Activated T-helper 2 cell treated with anti-CD3 and anti-CD28 coated beads, Interferon-gamma antibody, Interleukin-2, Interleukin-4, amounts not matched to agents 10 μg/mL and 5 μg/mL and 100 μg/mL, durations not matched to agents 14 hours and 24 hours and 36 hours (primary cell): Measurements from ENCODE around the gene TCF4. TPM values are rescaled to one million over a fixed set of nuclear protein-coding genes. Genes with fewer than 3 reads are reported as not detected.

Experiments used
- DNase-seq: peaks from one replicate; pipeline ENCODE4 v3.0.0; 2021; ENCODE audit warnings: low spot score
- H3K27ac Mint-ChIP-seq: one replicate; pipeline ENCODE4 v1.8.0; 2021; ENCODE audit warnings: mixed read lengths
- H3K27me3 Mint-ChIP-seq: one replicate; pipeline ENCODE4 v1.8.0; 2021; ENCODE audit warnings: low read depth, mixed read lengths
- H3K36me3 Mint-ChIP-seq: one replicate; pipeline ENCODE4 v1.8.0; 2021; ENCODE audit warnings: low read depth, mixed read lengths
- H3K4me1 Mint-ChIP-seq: one replicate; pipeline ENCODE4 v1.8.0; 2021; ENCODE audit warnings: low read depth, mixed read lengths
- H3K4me3 Mint-ChIP-seq: one replicate; pipeline ENCODE4 v1.8.0; 2021; ENCODE audit warnings: low read depth, mild to moderate bottlenecking, moderate library complexity, mixed read lengths
- H3K9me3 Mint-ChIP-seq: one replicate; pipeline ENCODE4 v1.8.0; 2021; ENCODE audit warnings: mixed read lengths
- intact Hi-C: fragments of 100-400 bp; cut with micrococcal nuclease; formaldehyde crosslinking; loops from one replicate; pipeline ENCODE4 v1.15.1; 2023
- total RNA-seq: library from RNA; stranded (reverse); gene quantifications from 2 replicates; pipeline ENCODE4 v1.2.3, GENCODE V29; 2022

TCF4 gene
- total RNA-seq, 1 donor from 2014 or later, result 5.5 TPM

DNA sequence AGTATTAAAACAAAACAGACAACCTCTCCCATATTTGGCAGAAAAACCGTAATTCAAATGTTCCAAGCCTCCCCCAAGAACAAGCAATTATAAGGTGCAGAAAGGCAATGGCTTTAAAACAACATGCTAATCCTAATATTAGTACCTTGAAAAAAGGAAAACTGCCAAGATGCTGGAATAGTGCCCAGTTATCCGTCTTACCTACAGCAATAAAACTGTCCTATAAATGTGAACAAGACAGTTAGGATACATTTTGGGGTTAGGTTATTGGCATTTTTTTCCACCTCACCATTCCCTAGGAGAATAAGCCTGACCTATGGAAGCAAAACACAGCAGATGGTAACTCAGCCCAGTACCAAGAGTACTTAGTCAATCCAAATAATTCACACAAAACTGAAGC, 83.2 kb downstream of the TCF4 start:
- Mint-ChIP-seq H3K36me3 (no peaks in the 10 kb centered on the region), H3K27me3 (peaks cover 8% of the 10 kb centered on the region), H3K4me1 (peaks cover 9% of the 10 kb centered on the region), H3K4me3 (no peak overlapping the region), H3K9me3 (no peaks in the 10 kb centered on the region), H3K27ac (no peak overlapping the region)
- DNase-seq, result no peak
- intact Hi-C loops, result no loop called here

DNA sequence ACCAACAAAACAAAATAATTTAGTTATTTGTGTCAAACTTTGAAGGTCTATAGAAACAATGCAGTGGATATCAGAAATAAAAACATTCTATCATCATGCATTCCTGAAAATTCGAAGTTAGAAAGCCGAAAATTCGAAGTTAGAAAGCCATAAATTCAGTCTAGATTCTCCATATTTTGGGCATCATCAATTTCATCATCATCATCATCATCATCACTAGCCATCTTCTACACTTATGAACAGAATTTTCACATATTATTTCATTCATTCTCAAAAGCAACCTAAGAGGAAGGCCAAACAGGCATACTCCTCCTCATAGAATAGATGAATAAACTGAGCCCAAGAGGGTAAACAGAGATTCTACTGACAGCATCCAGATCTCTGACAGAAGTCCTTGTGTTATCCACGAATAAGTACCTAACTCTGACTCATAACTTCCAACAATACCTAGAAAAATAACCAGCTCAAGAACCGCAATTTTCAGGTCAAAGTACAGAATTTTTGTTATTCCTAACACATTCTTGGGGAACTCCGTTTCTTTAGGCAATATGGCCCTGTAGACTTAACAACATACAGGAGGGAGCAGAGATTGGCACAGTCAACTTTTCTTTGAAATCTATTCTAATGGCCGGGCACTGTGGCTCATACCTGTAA, 84.7 kb downstream of the TCF4 start:
- no peak for DNase-seq
- Mint-ChIP-seq H3K9me3 (no peaks in the 10 kb centered on the region), H3K4me3 (no peak overlapping the region), H3K27ac (no peak overlapping the region), H3K27me3 (peaks cover 12% of the 10 kb centered on the region), H3K4me1 (peaks cover 6% of the 10 kb centered on the region), H3K36me3 (no peaks in the 10 kb centered on the region)
- intact Hi-C loops, result no loop called here

DNA sequence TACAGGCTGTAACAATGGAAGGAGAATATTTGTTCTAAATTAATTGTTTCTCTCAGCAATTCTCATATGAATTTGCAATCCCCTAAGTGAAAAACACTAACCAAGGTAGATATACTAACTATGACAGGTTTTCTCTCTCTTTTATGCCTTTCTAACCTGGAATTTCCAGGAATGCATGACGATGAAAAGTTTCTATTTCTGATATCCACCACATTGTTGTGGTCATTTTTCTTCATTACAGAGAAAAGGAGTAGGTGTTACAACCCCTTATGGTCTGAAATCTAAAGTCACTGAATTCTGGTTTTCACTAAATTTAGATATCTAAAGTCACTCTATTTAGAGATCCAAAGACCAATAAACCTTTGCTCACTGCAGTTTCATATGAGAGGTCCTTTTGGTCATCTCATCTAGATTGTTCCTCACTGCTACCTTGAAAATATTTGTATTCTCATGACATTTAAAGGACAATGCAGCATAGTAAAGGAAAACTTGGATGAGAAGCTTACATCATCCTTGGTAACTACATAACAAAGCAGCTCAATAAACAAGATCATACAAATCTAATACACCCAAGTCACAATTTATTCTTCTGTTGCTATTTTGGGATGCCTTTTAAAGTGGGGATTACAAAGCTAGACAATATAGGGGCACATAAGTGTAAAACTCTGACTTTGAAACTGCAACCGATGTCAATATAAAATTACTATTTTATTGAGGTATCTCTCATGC, 85.8 kb downstream of the TCF4 start:
- Mint-ChIP-seq H3K4me1 (peaks cover 6% of the 10 kb centered on the region), H3K27me3 (peaks cover 12% of the 10 kb centered on the region), H3K27ac (no peak overlapping the region), H3K9me3 (no peaks in the 10 kb centered on the region), H3K4me3 (no peak overlapping the region), H3K36me3 (no peaks in the 10 kb centered on the region)
- no peak for DNase-seq
- intact Hi-C loops, result no loop called here

DNA sequence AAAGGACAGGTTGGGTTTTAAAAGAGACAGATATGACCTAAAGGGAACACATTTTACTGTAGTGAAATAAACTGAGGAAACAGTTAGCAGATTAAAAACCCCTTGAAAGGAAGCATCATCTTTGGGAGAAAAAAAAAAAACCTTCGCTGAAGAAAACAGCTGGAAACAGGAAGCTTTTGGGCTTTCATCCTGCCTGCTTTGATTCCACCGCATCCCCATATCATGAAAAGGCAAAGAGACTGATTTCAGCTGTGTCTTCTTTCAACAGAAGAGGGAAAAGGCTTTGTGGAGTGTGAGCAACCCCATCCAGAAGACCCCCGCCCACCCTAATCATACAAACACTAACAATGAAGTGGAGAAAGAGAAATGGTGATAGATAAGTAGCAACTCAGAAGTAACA, 86.4 kb downstream of the TCF4 start:
- no peaks in the 10 kb centered on the region for H3K9me3 Mint-ChIP-seq
- H3K27me3 Mint-ChIP-seq, result peaks cover 12% of the 10 kb centered on the region
- peaks cover 6% of the 10 kb centered on the region for H3K4me1 Mint-ChIP-seq
- H3K36me3 Mint-ChIP-seq, result no peaks in the 10 kb centered on the region
- H3K4me3 Mint-ChIP-seq, result no peak overlapping the region
- intact Hi-C loops, result no loop called here
- DNase-seq, result no peak
- no peak overlapping the region for H3K27ac Mint-ChIP-seq

DNA sequence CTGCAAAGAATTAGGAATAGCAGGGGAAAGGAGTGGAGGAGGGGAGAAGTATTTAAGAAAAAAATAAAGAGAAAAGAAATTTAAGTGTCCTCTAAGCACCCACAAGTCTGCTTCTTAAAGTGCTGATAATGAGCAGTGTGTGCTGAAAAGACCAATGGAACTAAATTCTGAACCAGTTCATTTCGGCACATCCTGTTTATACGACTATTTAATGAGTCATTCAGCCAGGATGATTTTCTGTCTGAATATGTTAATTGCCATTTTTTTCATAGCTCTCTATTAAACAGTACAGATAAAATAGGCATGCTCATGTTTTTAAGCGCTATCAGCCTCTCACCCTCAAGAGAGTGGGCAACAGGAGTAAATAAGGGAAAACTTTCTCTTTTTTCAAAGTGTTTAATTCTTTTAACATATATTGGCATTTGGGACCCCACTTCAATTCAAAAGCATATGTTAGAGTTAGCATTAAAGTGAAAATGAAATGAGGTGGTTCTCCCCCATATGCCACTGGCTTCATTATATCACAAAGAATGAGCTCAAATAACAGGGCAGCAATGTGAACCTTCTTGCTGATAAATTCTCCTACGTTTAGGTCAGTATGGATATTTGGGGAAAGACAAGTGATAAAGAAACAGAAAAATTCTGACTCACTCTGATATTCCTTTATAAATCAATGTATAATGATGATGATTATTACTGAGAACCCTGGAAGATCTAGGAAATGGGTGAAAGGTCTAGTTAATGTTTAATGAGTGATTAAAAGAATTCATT, 87.5 kb downstream of the TCF4 start:
- peaks cover 17% of the 10 kb centered on the region for H3K27me3 Mint-ChIP-seq
- no peak overlapping the region for H3K4me3 Mint-ChIP-seq
- H3K4me1 Mint-ChIP-seq, result peaks cover 6% of the 10 kb centered on the region
- H3K36me3 Mint-ChIP-seq, result no peaks in the 10 kb centered on the region
- no peak for DNase-seq
- intact Hi-C loops, result no loop called here
- H3K9me3 Mint-ChIP-seq, result no peaks in the 10 kb centered on the region
- no peak overlapping the region for H3K27ac Mint-ChIP-seq

DNA sequence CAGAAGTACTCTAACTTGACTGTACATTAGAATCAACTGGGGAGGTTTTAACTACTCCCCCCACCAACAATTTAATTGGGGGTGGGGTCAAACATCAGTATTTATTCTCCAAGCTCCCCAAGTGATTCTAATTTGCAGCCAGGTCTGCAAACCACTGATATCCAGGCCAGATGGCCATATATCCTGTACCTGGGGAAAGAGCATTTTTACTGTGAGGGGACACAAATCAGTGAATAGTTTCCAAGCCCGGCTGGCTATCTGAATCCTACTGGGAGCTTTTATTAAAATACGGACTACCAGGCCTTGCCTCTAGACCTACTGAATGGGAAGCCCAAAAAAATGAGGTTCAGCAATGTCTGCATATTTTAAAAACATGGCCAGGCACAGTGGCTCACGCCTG, 88.5 kb downstream of the TCF4 start:
- Mint-ChIP-seq H3K27ac (no peak overlapping the region), H3K27me3 (peaks cover 18% of the 10 kb centered on the region), H3K4me3 (no peak overlapping the region), H3K4me1 (peaks cover 8% of the 10 kb centered on the region), H3K9me3 (no peaks in the 10 kb centered on the region), H3K36me3 (no peaks in the 10 kb centered on the region)
- intact Hi-C loops, result no loop called here
- no peak for DNase-seq

DNA sequence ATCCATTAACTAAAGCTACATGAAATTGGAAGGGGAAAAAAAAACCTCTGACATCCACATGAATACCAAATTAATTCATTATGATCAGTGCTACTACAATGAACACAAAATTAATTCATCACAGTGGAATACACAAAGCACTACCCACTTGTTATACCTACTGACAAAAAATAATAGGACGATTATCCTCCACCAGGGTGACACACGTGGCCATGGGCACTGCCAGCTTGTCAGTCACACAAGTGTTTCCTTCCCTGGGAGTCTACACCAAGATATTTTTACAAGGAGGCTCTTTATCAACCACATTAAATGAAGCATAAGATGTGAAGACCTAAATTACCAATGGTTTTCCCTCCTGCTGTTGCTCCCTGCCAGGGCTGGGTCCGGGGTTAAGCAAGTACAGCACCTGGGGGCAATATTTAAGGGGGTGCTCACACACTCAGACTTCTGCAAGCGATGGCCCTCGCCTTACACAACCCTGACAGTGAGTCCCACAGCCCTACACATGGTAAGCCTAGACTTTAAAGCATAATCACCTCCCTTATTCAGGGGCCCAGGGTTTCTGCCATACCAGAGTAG, 90.1 kb downstream of the TCF4 start:
- intact Hi-C loops, result no loop called here
- Mint-ChIP-seq H3K4me3 (no peak overlapping the region), H3K4me1 (peaks cover 8% of the 10 kb centered on the region), H3K9me3 (no peaks in the 10 kb centered on the region), H3K27me3 (peaks cover 21% of the 10 kb centered on the region), H3K27ac (no peak overlapping the region), H3K36me3 (no peaks in the 10 kb centered on the region)
- no peak for DNase-seq

DNA sequence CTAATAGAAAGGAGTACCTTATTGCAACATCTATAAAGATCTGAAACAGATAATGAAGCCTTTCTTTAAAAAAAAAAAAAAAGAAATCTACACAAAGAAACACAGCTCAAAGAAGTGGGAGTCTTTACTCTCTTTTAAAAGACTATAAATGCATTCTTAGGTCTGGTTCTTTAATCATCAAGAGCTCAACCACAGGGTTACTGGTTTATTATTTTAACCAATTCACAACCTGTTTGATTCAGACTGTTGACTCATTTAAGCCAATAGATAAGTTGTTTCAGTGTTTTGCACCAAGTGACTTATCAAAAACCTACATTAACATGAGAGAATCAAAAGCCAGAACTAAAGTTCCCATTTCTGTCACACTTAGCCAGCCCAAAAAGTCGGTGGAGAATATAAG, 93.1 kb downstream of the TCF4 start:
- peaks cover 34% of the 10 kb centered on the region for H3K27me3 Mint-ChIP-seq
- no peaks in the 10 kb centered on the region for H3K36me3 Mint-ChIP-seq
- no peaks in the 10 kb centered on the region for H3K9me3 Mint-ChIP-seq
- H3K4me3 Mint-ChIP-seq, result no peak overlapping the region
- DNase-seq, result no peak
- intact Hi-C loops, result no loop called here
- peaks cover 3% of the 10 kb centered on the region for H3K4me1 Mint-ChIP-seq
- H3K27ac Mint-ChIP-seq, result no peak overlapping the region

DNA sequence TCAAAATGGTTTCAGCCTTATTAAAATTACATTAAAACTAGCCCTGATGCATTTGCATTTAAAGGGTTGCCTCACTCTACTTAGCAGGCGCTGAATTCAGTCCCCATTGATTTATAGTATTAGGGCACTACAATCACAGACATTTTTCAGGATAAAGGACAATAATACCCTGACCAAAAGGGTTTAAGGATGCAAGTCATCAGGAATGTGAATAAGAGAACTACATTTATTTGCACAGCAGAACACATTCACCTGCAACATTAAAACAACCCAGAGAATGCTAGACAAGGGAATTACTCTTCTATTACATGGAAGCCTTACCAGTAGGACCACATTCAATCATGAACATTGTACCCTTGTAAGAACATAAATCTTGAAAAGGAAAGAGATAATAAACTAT, 93.6 kb downstream of the TCF4 start:
- Mint-ChIP-seq H3K27ac (no peak overlapping the region), H3K36me3 (no peaks in the 10 kb centered on the region)
- intact Hi-C loops, result no loop called here

DNA sequence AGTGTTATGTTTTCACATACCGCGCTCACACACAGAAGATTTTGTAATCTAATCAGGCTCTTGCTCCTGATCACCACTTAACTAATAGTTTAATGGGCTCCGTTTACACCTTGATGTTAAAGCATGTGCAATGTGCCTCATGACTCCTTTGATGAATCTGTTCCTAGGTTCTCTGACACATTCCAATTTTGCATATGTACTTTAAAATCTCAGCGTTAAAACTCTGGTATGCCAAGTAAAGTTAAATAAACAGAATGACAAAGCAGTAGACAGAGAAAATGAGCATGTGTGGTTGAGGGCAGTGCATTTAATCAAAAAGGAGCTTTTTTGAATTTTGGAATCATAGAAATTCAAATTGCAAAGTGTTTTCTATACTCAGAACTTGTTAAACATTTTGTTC, 96.4 kb downstream of the TCF4 start:
- Mint-ChIP-seq H3K9me3 (no peaks in the 10 kb centered on the region), H3K4me3 (no peak overlapping the region), H3K27me3 (peaks cover 34% of the 10 kb centered on the region), H3K36me3 (no peaks in the 10 kb centered on the region), H3K4me1 (peaks cover 18% of the 10 kb centered on the region), H3K27ac (no peak overlapping the region)
- DNase-seq, result no peak
- intact Hi-C loops, result no loop called here

More for the DNA sequence above, 93.6 kb downstream of the TCF4 start:
- H3K27me3 Mint-ChIP-seq, result peaks cover 36% of the 10 kb centered on the region
- peaks cover 7% of the 10 kb centered on the region for H3K4me1 Mint-ChIP-seq
- H3K4me3 Mint-ChIP-seq, result no peak overlapping the region
- DNase-seq, result no peak
- H3K9me3 Mint-ChIP-seq, result no peaks in the 10 kb centered on the region

DNA sequence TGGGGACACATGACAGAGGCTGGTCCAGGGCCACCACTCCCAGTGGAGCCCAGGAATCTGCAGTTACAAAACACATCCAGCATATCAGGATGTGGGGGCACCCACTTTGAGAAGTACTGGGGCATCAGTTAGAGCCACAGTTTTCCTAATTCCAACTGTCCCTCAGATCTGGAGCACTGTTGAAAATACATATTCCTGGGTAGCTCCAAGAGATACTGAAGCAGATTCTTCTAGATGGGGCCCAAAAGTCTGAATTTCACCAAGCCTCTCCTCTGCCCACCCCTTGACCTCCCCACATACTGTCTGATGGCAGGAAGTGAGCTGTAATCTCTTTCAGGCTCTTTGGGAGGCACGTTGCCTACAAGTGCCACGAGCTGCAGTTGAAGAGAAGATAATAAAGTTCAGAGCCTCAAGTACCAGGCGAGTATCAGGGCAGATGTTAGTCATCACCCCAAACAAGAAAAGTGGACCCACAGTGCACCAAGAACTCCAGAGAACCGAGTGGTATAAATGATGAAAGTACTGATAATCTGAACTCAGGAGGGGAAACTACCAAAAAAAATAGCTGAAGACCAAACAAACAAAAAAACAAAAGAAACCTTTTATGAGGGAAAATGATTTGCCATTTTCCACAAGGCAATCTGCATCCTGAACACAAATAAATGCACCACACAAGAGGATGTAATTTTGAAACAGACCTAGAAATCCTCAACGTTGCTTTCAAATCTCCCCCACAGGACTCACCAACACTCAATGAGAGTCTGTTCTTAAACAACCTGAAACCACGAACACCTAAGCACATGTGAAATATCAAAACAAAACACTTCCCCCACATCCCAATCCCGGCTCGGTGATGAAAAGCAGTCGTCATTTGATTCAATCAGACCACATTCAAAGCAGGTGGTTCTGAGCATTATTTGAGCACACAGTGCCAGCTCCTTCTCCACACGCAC, 98.7 kb downstream of the TCF4 start:
- Mint-ChIP-seq H3K27me3 (peaks cover 28% of the 10 kb centered on the region), H3K4me3 (peak overlapping the region; percentile 43), H3K27ac (peak overlapping the region; percentile 85), H3K9me3 (no peaks in the 10 kb centered on the region), H3K4me1 (peaks cover 20% of the 10 kb centered on the region), H3K36me3 (no peaks in the 10 kb centered on the region)
- intact Hi-C loops, result loop anchor here (2.0 to 10.0 kb wide), 3 partner anchors 99 to 625 kb away; partner anchors contain the start of gene TCF4
- no peak for DNase-seq

DNA sequence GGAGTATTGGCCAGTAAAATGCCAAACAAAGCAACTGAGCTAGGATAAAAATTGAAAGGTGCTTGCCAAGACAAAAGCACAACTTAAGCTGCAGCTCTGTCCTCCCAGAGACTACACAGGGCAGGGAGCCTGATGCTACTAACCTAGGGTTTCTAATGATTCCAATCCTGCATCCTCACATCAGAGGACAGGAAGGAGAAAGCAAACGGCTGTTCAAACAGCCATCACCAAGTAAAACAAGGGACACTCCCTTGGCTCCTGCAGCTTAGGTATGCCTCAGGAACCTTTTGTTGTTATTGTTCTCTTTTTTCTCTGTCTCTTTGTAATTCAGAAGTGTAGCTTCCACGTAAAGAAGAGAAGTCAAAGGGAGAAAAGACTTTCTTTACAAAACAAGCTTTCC, 99.5 kb downstream of the TCF4 start:
- H3K27me3 Mint-ChIP-seq, result peaks cover 26% of the 10 kb centered on the region
- intact Hi-C loops, result loop anchor here (2.0 to 10.0 kb wide), 3 partner anchors 100 to 626 kb away; partner anchors contain the start of gene TCF4
- no peak overlapping the region for H3K27ac Mint-ChIP-seq
- DNase-seq, result no peak
- no peaks in the 10 kb centered on the region for H3K36me3 Mint-ChIP-seq
- peaks cover 20% of the 10 kb centered on the region for H3K4me1 Mint-ChIP-seq
- no peaks in the 10 kb centered on the region for H3K9me3 Mint-ChIP-seq
- no peak overlapping the region for H3K4me3 Mint-ChIP-seq
